Measurements from ENCODE around the gene BCL11A.

The BCL11A gene

GRCh38 chr2:60523963-60524362 lies 29.5 kb downstream of the BCL11A start:
- no peak for DNase-seq

- DNase-seq = no peak
Measured at GRCh38 chr2:60522462-60522861, 31.0 kb downstream of the BCL11A start.

DNA sequence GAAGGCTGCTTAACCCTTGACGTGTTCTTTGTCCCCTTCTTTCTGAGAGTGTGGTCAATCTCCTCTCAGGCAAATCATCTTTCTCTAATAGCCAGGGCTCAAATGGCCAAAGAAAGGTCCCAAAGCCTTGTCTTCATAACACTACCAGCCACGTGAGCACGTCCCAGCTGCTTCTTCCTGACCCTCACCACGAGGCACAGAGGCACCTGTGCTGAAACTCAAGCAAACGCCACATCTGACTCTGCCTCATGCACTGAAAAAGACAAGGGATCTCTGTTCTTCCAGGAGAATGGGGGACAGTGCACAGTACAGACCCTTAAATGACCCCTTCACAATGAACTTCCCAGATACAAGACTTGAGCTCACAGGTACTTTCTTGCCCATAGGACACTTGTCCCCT lies 31.8 kb downstream of the BCL11A start:
- no peak for DNase-seq

GRCh38 chr2:60520917-60521539 lies 32.4 kb downstream of the BCL11A start:
- DNase-seq = no peak

DNA sequence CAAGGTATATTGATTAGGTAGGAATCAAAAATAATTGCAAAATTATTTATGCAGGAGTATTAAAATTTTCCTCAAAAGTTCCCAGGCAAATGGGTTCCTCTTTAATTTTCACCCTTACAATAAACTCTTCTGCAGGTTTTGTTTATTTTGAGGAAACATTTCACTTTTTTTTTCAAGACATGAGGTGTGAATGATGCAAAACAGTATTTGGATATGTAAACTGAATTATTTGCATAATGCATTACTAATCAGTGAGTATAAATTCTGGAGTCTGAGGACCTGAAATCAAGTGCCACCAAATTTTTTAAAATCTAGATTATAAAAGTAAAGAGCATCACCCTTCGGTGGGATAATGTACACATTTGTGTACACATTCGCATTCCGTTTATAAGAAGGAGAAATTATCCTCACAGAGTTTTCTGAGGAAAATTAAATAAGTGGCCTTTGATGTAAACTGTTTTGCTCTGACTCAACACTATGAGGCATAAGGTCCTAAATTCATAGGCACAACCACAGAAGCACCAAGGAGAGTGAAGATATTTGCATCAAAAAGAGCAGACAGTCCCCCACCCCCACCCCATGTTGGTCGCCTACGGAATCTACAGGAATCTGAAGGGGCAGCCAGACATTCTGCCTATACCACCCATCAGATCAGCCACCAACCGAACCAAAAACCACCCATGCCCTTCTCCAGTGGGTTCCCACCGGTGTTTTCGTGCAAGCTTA lies 33.1 kb downstream of the BCL11A start:
- no peak for DNase-seq

GRCh38 chr2:60519231-60519863 lies 34.1 kb downstream of the BCL11A start:
- DNase-seq = no peak

GRCh38 chr2:60518567-60518966 lies 34.9 kb downstream of the BCL11A start:
- DNase-seq = no peak

DNA sequence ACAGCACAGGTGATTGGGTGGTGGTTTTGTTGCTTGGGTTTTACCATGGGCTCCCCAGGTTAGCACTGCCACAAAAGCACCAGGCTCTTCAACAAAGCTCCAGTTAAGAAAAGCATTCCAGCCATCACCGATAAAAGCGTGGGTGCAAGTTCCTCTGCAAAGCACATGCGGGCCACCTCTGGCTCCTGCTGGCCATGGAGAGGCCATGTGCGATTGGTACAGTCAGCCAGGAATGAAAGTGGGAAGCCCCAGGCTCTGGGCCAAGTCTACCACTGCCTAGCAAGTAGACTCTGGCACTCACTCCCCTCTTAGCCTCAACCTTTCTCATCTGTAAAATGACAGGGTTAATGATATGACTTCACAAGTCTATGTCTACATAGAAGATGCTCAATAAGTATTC lies 36.0 kb downstream of the BCL11A start:
- no peak for DNase-seq

DNA sequence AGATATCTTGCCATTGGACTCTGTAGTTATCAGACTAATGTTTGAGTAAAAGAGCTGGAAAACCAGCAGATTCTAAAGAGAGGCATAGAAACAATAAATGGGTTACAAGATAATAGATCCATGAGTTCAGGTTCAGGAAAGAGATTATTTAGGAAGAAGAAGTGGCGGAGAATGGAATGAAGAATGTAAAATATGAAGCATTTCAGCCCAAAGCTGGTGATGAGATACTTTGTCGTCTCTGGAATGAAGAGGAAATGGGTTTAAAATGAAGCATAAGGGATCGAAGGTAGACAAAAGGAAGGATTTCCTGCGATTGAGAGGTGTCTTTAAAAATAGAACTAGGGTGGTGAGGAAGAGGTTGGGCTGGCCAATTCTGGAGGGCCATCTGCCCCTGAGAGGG lies 36.6 kb downstream of the BCL11A start:
- no peak for DNase-seq

DNA sequence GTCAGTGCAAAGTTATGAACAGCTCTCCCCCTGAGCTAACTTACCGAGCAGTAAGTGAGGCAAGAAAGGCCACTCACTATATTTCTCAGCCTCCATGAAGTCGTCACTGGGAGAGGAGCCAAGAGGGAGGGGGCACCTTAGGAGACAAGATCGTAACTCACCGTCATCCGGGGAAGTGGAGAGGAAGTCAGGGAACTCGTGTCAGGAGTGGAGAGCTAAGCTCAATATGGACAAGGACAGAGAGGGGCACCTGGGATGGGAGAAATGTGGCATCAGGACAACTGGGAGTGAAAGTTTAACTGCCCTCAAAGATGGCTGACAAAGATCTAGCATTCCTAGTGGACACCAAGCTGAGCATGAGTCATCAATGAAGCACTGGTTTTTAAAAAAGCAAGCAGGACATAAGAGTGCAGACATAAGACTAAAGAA lies 37.1 kb downstream of the BCL11A start:
- no peak for DNase-seq

DNA sequence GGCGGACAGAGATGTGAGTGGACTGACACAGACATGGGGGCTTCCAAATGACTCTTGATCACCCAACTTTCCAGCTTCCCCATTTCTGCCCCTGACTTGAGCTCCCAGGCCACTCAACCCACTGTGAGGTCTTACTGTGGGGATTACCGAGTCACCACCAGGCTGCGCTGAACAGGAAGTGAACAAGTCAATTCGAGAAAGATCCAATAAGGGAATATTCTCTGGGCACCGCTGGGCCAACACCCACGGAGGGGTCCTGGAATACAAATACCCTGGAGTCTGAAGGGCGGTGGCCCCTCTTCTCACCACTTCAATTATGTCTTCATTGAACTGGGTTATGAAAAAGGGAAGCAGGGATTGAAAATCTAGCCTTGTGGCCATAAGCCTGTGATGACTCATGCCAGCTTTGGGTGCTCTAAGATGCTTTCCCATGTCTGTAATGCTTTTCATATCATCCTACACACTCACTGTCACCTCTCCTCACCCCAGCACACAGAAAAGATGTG lies 37.7 kb downstream of the BCL11A start:
- no peak for DNase-seq

GRCh38 chr2:60513996-60514395 lies 39.5 kb downstream of the BCL11A start:
- no peak for DNase-seq

DNA sequence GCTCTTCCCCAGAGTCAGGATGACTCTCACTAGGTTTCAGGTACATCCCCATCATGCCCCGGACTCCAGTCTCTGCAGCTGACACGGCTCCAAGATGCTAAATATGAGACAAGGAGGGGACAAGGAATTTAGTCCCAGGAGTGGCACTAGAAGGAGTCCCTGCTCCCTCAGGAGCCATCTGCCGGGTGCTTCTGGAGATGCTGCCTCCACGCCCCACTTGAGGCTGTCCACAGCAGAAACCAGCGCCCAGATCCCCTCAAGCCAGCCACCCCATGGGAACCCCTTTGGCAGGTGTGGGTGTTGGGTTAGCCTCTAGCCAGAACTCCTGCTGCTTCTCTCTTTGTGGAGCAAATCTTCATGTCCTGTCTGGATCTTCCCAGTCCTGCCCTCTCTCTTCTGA lies 40.3 kb downstream of the BCL11A start:
- no peak for DNase-seq

- DNase-seq = no peak
Measured at GRCh38 chr2:60512641-60513040, 40.8 kb downstream of the BCL11A start.

- no peak for DNase-seq
Measured at GRCh38 chr2:60512062-60512622, 41.3 kb downstream of the BCL11A start.

GRCh38 chr2:60510713-60511112 lies 42.7 kb downstream of the BCL11A start:
- no peak for DNase-seq

- DNase-seq = no peak
Measured at GRCh38 chr2:60509066-60509465, 44.4 kb downstream of the BCL11A start.

- DNase-seq = no peak
Measured at GRCh38 chr2:60508339-60508917, 45.0 kb downstream of the BCL11A start.

DNA sequence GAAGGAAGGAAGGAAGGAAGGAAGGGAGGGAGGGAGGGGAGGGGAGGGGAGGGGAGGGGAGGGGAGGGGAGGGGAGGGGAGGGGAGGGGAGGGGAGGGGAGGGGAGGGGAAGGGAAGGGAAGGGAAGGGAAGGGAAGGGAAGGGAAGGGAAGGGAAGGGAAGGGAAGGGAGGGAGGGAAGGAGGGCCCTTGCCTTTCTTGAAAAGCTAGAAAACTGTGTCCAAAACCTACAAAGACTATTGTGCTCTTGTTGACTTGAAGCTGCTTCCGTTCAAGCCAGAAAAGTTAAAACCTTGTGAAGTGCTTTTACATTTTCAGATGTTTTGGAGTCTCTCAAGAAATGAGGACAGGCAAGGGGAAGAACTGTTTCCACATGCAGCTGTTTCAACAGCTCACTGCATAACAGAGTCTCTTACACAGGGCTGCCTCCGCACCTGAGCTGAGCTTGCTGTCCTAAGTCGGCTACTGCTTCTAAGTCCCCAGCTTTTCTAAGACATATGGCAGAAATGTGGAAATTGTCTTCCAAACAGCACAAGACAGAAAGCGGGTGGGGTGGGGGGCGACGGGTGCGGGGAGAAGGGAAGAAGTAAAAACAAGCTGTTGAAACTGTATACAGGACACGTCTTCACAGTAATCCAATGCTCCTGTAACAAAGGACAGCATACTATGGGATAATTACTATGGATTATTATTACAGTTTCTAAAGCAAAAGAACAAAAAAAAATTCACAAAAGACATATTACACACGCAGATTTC lies 46.1 kb downstream of the BCL11A start:
- DNase-seq = no peak

DNA sequence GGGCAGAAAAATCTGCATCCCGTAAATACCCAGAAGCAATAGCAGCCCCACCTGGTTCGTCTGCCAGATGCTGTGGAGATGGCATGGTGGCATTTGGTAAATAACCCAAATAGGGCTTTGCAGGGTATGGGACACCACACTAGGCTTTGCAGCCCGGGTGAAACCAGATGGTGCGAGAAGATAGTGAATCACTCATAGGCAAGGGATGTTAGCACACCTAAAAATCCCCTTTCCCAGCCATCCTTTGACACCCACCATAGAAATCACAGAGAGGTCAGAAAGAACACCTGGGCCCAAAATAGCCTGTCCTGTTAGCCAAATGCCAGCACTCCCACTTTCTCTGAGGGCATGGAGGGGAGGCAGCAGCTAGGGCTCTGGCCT lies 47.6 kb downstream of the BCL11A start:
- no peak for DNase-seq

GRCh38 chr2:60505240-60505879 lies 48.1 kb downstream of the BCL11A start:
- no peak for DNase-seq

DNA sequence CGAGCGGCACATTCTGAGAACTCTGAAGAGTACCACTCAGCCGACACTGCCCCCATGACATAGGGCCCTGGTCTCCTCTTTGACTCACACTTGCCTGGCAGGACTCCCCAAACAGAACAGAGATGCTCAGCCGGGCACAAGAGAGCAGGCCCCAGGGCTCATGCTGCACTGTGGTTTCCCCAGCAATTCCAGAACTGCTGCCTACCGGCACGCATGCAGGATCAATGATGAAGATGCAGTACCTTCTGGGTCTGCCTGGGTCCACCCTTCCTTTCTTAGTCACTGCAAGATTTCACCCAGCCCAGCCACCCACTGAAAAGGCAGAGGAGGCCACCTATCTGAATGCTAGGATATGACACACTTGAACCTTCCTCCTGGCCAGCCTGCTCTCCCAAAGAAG lies 49.4 kb downstream of the BCL11A start:
- DNase-seq = no peak

Data from stimulated activated naive CD4-positive, alpha-beta T cell (primary cell).